BLaER1 treated with 17β-estradiol and CSF1 and Interleukin-3, amounts not matched to agents 10 nM and 100 nM (cell line): ENCODE measurements around the gene KCNC3.
"Not testable (repeated sequence)": the region's sequence is repeated elsewhere in the genome, so short reads cannot be mapped to it uniquely, and the experiment has no call there.

Source experiments
- H3K27ac ChIP-seq, 11 experiments: shearing (Covaris generic); formaldehyde crosslinking; 2 replicates each; pipeline ENCODE4 v1.8.1; 2022
- H3K27me3 ChIP-seq, 11 experiments: shearing (Covaris generic); formaldehyde crosslinking; 2 replicates each; pipeline ENCODE4 v1.8.1; 2022
- H3K36me3 ChIP-seq, 11 experiments: shearing (Covaris generic); formaldehyde crosslinking; 2 replicates each; pipeline ENCODE4 v1.8.1; 2022
- H3K4me1 ChIP-seq, 10 experiments: shearing (Covaris generic); formaldehyde crosslinking; 2 replicates each; pipeline ENCODE4 v1.8.1; 2022
- H3K4me2 ChIP-seq, 11 experiments: shearing (Covaris generic); formaldehyde crosslinking; 2 replicates each; pipeline ENCODE4 v1.8.1; 2022
- H3K4me3 ChIP-seq, 10 experiments: shearing (Covaris generic); formaldehyde crosslinking; 2 replicates each; pipeline ENCODE4 v1.8.1; 2022
- H3K9ac ChIP-seq, 11 experiments: shearing (Covaris generic); formaldehyde crosslinking; 2 replicates each; pipeline ENCODE4 v1.8.1; 2022
- H3K9me3 ChIP-seq, 11 experiments: shearing (Covaris generic); formaldehyde crosslinking; replicated peaks in 1 of 11; 2 replicates each; pipeline ENCODE4 v1.8.1; 2022
- H4K20me1 ChIP-seq, 11 experiments: shearing (Covaris generic); formaldehyde crosslinking; 2 replicates each; pipeline ENCODE4 v1.8.1; 2022
- Cebpa-rat ChIP-seq, 11 experiments: shearing (Covaris generic); IDR thresholded peaks; 2 replicates each; pipeline ENCODE4 v1.8.1; 2022

KCNC3 gene

GRCh38 chr19:50358483-50359327 is 29.5 kb upstream of the KCNC3 start:
- Histone ChIP-seq H3K36me3 (peaks cover 0 to 3% (median 0%) of the 10 kb centered on the region in 11 experiments; a peak in 2 of 22 replicates), H3K4me1 (peaks cover 19 to 74% (median 56%) of the 10 kb centered on the region in 10 experiments), H3K4me2 (peak overlapping the region in 10 of 11 experiments; percentile 16 to 86 (median 47); a peak in 18 of 22 replicates), H4K20me1 (no peaks in the 10 kb centered on the region), H3K27me3 (no peaks in the 10 kb centered on the region), H3K4me3 (no peak overlapping the region), H3K9me3 (peaks cover 0 to 35% (median 17%) of the 10 kb centered on the region in 11 experiments; a peak in 17 of 22 replicates), H3K9ac (no peak overlapping the region), H3K27ac (peak overlapping the region in 2 of 11 experiments; percentile 47 to 58; a peak in 2 of 22 replicates)
- 0 out of 22 replicates have a peak, but pooled peaks of 1 of the 11 experiments have one; percentile 25 for TF ChIP-seq Cebpa-rat (IDR thresholded peaks at IDR 0.05)

DNA sequence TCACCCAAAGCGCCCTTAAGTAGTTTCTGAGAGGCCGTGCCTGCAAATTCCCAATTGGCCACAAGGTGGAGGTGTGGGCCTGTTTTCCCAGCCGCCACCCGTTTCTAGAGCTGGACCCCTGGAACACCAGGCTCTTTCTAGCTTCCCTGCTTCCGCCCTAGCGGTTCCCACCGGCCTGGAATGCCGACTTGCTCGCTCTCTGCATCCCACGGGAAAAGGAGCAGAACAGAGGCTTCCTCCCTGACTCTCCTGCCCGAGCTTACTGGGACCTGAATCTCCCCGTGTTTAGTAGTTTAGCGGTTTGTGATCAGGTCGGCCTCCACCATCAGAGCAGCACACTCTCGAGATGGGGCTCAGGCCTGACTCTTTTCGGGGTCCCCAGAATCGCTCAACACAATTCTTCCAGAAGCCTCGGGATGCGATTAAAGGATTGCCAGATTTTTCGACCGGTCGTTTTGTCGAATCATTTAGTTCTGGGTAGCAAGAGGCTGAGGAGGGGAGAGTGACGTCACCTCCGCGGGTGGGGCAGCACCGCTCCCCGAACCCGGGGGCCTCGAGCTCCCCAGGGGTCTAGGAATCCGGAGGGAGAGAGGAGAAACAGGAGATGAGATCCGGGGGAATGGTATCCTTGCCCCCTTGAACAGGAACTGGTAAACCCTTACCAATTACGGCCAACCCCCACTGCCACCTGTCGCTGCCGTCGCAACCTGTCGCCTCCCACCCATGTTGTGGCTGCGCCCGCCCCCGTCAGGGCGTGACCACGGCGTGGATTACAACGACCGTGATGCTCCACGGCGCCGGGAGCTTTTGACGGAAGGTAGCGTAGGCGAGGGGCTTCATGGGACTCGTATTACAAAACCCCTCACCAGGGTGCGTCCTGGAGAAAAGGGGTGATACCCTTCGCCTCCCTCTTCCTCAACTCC is 28.3 kb upstream of the KCNC3 start:
- H3K4me3 ChIP-seq, result peak overlapping the region; percentile 48 to 67 (median 58)
- H3K27me3 ChIP-seq, result no peaks in the 10 kb centered on the region
- no peaks in the 10 kb centered on the region for H4K20me1 ChIP-seq
- H3K4me1 ChIP-seq, result peaks cover 9 to 61% (median 44%) of the 10 kb centered on the region in 10 experiments
- no peak for TF ChIP-seq Cebpa-rat (IDR thresholded peaks at IDR 0.05)
- H3K9me3 ChIP-seq, result peaks cover 0 to 22% (median 8%) of the 10 kb centered on the region in 11 experiments; a peak in 10 of 22 replicates
- peak overlapping the region in 10 of 11 experiments; percentile 35 to 74 (median 62); a peak in 19 of 22 replicates for H3K27ac ChIP-seq
- no peaks in the 10 kb centered on the region; a peak in 1 of 22 replicates for H3K36me3 ChIP-seq
- peak overlapping the region; percentile 72 to 94 (median 86) for H3K4me2 ChIP-seq
- peak overlapping the region; percentile 52 to 79 (median 69) for H3K9ac ChIP-seq

DNA sequence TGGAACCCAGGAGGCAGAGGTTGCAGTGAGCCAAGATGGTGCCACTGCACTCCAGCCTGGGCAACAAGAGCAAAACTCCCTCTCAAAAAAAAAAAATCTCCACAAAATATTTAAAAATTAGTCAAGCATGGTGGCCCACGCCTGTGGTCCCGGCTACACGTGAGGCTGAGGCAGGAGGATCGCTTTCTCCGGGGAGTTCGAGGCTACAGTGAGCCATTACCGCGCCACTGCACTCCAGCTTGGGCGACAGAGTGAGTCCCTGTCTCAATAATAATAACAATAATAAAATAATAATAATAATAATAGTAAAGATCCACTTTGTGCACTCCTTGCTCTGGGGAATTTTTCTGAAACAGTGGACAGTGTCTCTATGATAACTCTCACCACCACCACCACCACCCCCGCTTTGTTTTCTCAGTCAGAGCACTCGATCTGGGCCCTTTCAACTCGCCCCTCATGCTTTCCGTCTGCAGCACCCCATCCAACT is 27.6 kb upstream of the KCNC3 start:
- Histone ChIP-seq H4K20me1 (no peaks in the 10 kb centered on the region), H3K4me3 (peak overlapping the region in 5 of 10 experiments; percentile 48 to 67 (median 60); a peak in 7 of 20 replicates), H3K27me3 (no peaks in the 10 kb centered on the region), H3K4me2 (peak overlapping the region in 10 of 11 experiments; percentile 72 to 94 (median 86); a peak in 14 of 22 replicates), H3K9me3 (peaks cover 0 to 18% (median 7%) of the 10 kb centered on the region in 11 experiments; a peak in 9 of 22 replicates), H3K9ac (peak overlapping the region in 5 of 11 experiments; percentile 55 to 79 (median 70); a peak in 8 of 22 replicates), H3K36me3 (no peaks in the 10 kb centered on the region; a peak in 1 of 22 replicates), H3K4me1 (peaks cover 9 to 54% (median 37%) of the 10 kb centered on the region in 10 experiments; a peak in 19 of 20 replicates), H3K27ac (no peak overlapping the region; a peak in 1 of 22 replicates)
- TF ChIP-seq Cebpa-rat (IDR thresholded peaks at IDR 0.05), result no peak

DNA sequence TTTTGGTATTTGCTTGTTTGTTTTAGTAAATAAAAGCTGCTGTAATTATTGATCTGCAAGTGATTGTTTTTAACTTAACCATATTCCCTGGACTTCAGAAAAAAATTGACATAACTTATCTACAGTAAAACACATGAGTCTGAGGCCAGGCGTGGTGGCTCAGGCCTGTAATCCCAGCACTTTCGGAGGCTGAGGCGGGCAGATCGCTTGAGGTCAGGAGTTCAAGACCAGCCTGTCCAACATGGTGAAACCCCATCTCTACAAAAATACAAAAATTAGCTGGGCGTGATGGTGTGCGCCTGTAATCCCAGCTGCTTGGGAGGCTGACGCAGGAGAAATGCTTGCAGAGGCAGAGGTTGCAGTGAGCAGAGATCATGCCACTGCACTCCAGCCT is 24.3 kb upstream of the KCNC3 start:
- H3K27ac ChIP-seq, H4K20me1 ChIP-seq, H3K4me2 ChIP-seq, H3K9me3 ChIP-seq, H3K9ac ChIP-seq, H3K36me3 ChIP-seq, H3K4me3 ChIP-seq, H3K27me3 ChIP-seq: not testable (repeated sequence)
- H3K4me1 ChIP-seq, result peaks cover 20 to 48% (median 36%) of the 10 kb centered on the region in 10 experiments

DNA sequence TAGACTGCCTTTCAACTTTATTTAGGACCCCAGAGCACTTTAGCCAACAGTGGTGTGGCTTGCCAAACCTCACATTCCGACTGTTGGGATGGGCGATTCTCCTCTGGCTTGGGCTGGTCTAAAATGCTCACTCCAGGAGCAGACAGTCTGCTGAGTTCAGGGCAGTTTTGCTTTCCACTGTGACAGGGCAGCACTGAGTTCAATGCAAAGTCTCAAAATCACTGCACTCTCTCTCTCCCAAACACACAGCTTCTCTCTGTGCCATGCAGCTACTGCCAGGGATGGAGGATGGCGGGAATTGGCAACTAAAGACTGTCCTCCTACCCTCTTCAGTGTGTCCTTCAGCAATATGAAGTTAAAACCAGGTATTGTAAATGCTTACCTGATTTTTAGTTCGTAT is 23.1 kb upstream of the KCNC3 start:
- Histone ChIP-seq H3K9ac (no peak overlapping the region), H3K4me2 (no peak overlapping the region), H3K27me3 (no peaks in the 10 kb centered on the region), H4K20me1 (no peaks in the 10 kb centered on the region), H3K4me3 (no peak overlapping the region), H3K4me1 (peaks cover 29 to 50% (median 39%) of the 10 kb centered on the region in 10 experiments), H3K9me3 (no peaks in the 10 kb centered on the region), H3K36me3 (no peaks in the 10 kb centered on the region), H3K27ac (no peak overlapping the region)
- TF ChIP-seq Cebpa-rat (IDR thresholded peaks at IDR 0.05), result no peak

GRCh38 chr19:50349277-50350057 is 20.3 kb upstream of the KCNC3 start:
- no peak overlapping the region for H3K4me3 ChIP-seq
- H3K27me3 ChIP-seq, result no peaks in the 10 kb centered on the region
- H3K36me3 ChIP-seq, result no peaks in the 10 kb centered on the region
- H3K4me1 ChIP-seq, result peaks cover 41 to 70% (median 54%) of the 10 kb centered on the region in 10 experiments
- no peaks in the 10 kb centered on the region for H4K20me1 ChIP-seq
- peak overlapping the region in 2 of 11 experiments; percentile 4 to 6; a peak in 1 of 22 replicates for H3K27ac ChIP-seq
- peak overlapping the region in 1 of 11 experiments; percentile 43; a peak in 2 of 22 replicates for H3K9ac ChIP-seq
- H3K4me2 ChIP-seq, result peak overlapping the region; percentile 36 to 81 (median 71); a peak in 19 of 22 replicates
- peaks cover 10 to 17% (median 15%) of the 10 kb centered on the region in 11 experiments; a peak in 19 of 22 replicates for H3K9me3 ChIP-seq
- no peak for TF ChIP-seq Cebpa-rat (IDR thresholded peaks at IDR 0.05)

DNA sequence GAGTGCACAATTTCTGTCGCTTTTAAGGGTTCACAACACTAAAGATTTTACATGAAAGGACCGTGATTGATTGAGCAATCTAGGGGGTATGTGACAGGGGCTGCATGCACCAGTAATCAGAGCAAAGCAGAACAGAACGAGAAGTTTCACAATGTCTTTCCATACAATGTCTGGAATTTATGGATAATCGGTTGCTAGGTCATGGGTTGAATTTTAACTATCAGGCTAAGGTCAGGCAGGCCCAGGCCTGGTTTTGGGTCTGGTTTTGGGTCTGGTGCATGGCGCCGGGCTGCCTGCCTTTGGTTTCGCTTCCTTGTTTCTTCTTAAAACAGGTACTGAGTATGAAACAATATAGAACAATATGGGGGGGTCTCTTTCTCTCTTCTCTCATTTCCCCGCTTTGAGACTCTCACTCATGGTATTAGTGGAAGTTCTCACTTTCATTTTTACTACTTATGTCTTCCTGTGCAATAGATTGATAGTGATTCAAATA is 18.0 kb upstream of the KCNC3 start:
- H3K27me3 ChIP-seq, H4K20me1 ChIP-seq, H3K4me3 ChIP-seq, H3K36me3 ChIP-seq: not testable (repeated sequence)
- Histone ChIP-seq H3K9me3 (peaks cover 10 to 35% (median 29%) of the 10 kb centered on the region in 11 experiments; a peak in 20 of 22 replicates), H3K27ac (peak overlapping the region in 7 of 11 experiments; percentile 10 to 73 (median 26); a peak in 9 of 22 replicates), H3K9ac (peak overlapping the region in 3 of 11 experiments; percentile 7 to 43 (median 23); a peak in 3 of 22 replicates), H3K4me1 (peaks cover 43 to 78% (median 57%) of the 10 kb centered on the region in 10 experiments), H3K4me2 (peak overlapping the region; percentile 32 to 81 (median 71))
- peak in 8 of 11 experiments; percentile 10 to 78 (median 68); a peak in 12 of 22 replicates for TF ChIP-seq Cebpa-rat (IDR thresholded peaks at IDR 0.05)
